ENCODE results near the gene UNC45A. TPM values are rescaled to one million over a fixed set of nuclear protein-coding genes. Genes with fewer than 3 reads are reported as not detected.

The UNC45A gene
- total and polyA plus RNA-seq, 2 of the 13 experiments (the other 11 are each of a cell fraction or from before 2014, with no cell fraction given) = 33.8 to 39.7 TPM

- no peak for ATAC-seq
- no peaks in the 10 kb centered on the region for H3K27me3 ChIP-seq (ENCODE audit: control insufficient read depth in 1 of 2, insufficient read depth in 2 of 2, low read length in 2 of 2)
- no peaks in the 10 kb centered on the region for H3K9me3 ChIP-seq (ENCODE audit: low read length)
- peaks cover 11% of the 10 kb centered on the region for H3K4me1 ChIP-seq (ENCODE audit: insufficient read depth, low read length)
- no peak overlapping the region for H3K27ac ChIP-seq (ENCODE audit: extremely low read length, insufficient read depth, low read length)
- H3K79me2 ChIP-seq (ENCODE audit: insufficient read depth, low read length) = peaks cover 9% of the 10 kb centered on the region
- intact Hi-C loops (cut with micrococcal nuclease; ENCODE audit: unreplicated experiment) = loop anchor here (5.0 kb wide), 1 partner anchor 75 kb away; no protein-coding TSS in a partner anchor
- WGBS (ENCODE audit: low lambda C conversion rate) = 98% methylated on average over 47 of the region's 63 CpGs
- H3K36me3 ChIP-seq (replicated peaks in 1 of 2; ENCODE audit: control insufficient read depth in 1 of 2, insufficient read depth in 2 of 2, low read length in 2 of 2) = peaks cover 20 to 43% of the 10 kb centered on the region in 2 experiments; a peak in 4 of 5 replicates
- no peak for DNase-seq (ENCODE audit: low spot score)
- CTCF ChIA-PET (ENCODE audit: low intra/inter-chr PET ratio, low total read pairs) = no interaction called here
- POLR2A ChIA-PET = interaction anchor here (1.2 kb wide), 1 partner anchor 22 kb away, joined by 4 read pairs; the partner anchor contains the start of gene UNC45A
- no TSS peak for BruUV-seq (replicated peaks)
- no peak overlapping the region for H3K9ac ChIP-seq (ENCODE audit: insufficient read depth, low read depth, low read length)
- H3K4me2 ChIP-seq (ENCODE audit: low read depth, low read length) = no peak overlapping the region
- no peak for FAIRE-seq
- in situ Hi-C loops (cut with HindIII; ENCODE audit: extremely low pct_ligation_motif_present, low pct_unique_long_range_greater_than_20kb) = no loop called here
- H4K20me1 ChIP-seq (ENCODE audit: insufficient read depth, low read length) = no peaks in the 10 kb centered on the region
- H2AFZ ChIP-seq (ENCODE audit: low read length) = no peak overlapping the region
- no peak overlapping the region for H3K4me3 ChIP-seq (replicated peaks in 1 of 3; ENCODE audit: insufficient read depth in 1 of 3, low read depth in 2 of 3, low read length in 3 of 3)
- TF ChIP-seq KDM3A (CRISPR knock-in tag; IDR thresholded peaks at IDR 0.05; ENCODE audit: low read depth) = no peak
- no peak for TF ChIP-seq CBX1 (IDR thresholded peaks at IDR 0.05; ENCODE audit: low read depth)
- peak; percentile 11 for TF ChIP-seq AGO2 (optimal IDR thresholded peaks at IDR 0.05; ENCODE audit: low read depth, low read length)
- TF ChIP-seq RBFOX2 (IDR thresholded peaks at IDR 0.05; ENCODE audit: low read depth, low read length) = 0 out of 2 replicates have a peak, but pooled peaks have one; percentile 30
- TF ChIP-seq ATF3 (CRISPR knock-in tag; IDR thresholded peaks at IDR 0.05) = no peak
These were observed 22.1 kb downstream of the UNC45A start for GRCh38 chr15:90957031-90957790.

- in situ Hi-C loops (cut with HindIII; ENCODE audit: extremely low pct_ligation_motif_present, low pct_unique_long_range_greater_than_20kb) = no loop called here
- Histone ChIP-seq H3K4me2 (ENCODE audit: low read depth, low read length) (no peak overlapping the region), H3K79me2 (ENCODE audit: insufficient read depth, low read length) (peaks cover 9% of the 10 kb centered on the region), H4K20me1 (ENCODE audit: insufficient read depth, low read length) (no peaks in the 10 kb centered on the region), H3K9ac (ENCODE audit: insufficient read depth, low read depth, low read length) (no peak overlapping the region), H2AFZ (ENCODE audit: low read length) (no peak overlapping the region), H3K36me3 (replicated peaks in 1 of 2; ENCODE audit: control insufficient read depth in 1 of 2, insufficient read depth in 2 of 2, low read length in 2 of 2) (peaks cover 19 to 39% of the 10 kb centered on the region in 2 experiments; a peak in 4 of 5 replicates), H3K4me3 (replicated peaks in 1 of 3; ENCODE audit: insufficient read depth in 1 of 3, low read depth in 2 of 3, low read length in 3 of 3) (no peak overlapping the region), H3K9me3 (ENCODE audit: low read length) (no peaks in the 10 kb centered on the region), H3K4me1 (ENCODE audit: insufficient read depth, low read length) (peaks cover 11% of the 10 kb centered on the region), H3K27ac (ENCODE audit: extremely low read length, insufficient read depth, low read length) (no peak overlapping the region), H3K27me3 (ENCODE audit: control insufficient read depth in 1 of 2, insufficient read depth in 2 of 2, low read length in 2 of 2) (no peaks in the 10 kb centered on the region)
- TF ChIP-seq NR2F2 (IDR thresholded peaks at IDR 0.05; ENCODE audit: borderline replicate concordance, low read depth) (no peak), ZSCAN30 (CRISPR knock-in tag; IDR thresholded peaks at IDR 0.05) (no peak), BORCS8-MEF2B (CRISPR knock-in tag; IDR thresholded peaks at IDR 0.05) (no peak)
- BruUV-seq (replicated peaks) = no TSS peak
- FAIRE-seq (no peak), DNase-seq (ENCODE audit: low spot score) (no peak), ATAC-seq (no peak)
- 92% methylated on average over 6 of the region's 6 CpGs for WGBS (ENCODE audit: low lambda C conversion rate)
- ChIA-PET POLR2A (interaction anchor here (1.2 kb wide), 1 partner anchor 23 kb away, joined by 4 read pairs; the partner anchor contains the start of gene UNC45A), CTCF (ENCODE audit: low intra/inter-chr PET ratio, low total read pairs) (no interaction called here)
- intact Hi-C loops (cut with micrococcal nuclease; ENCODE audit: unreplicated experiment) = loop anchor here (5.0 kb wide), 1 partner anchor 75 kb away; no protein-coding TSS in a partner anchor
These were observed 22.7 kb downstream of the UNC45A start for GRCh38 chr15:90957791-90958190.

Measured in HepG2 (cell line).